GM12878 (cell line): ENCODE results near the gene HACE1.

Source experiments
- CEBPB ChIP-seq, 2 experiments: fragments of 150-350 bp in 1 of 2; IDR thresholded peaks; 2 replicates each; pipeline ENCODE4 v1.6.1; 2012 to 2014; ENCODE audit warnings: low read depth in 2 of 2, low read length in 2 of 2, borderline replicate concordance in 1 of 2, inconsistent platforms in 1 of 2
- CREM ChIP-seq: IDR thresholded peaks from 2 replicates; pipeline ENCODE4 v1.6.1; 2014; ENCODE audit warnings: antibody characterized with exemption, low read depth
- EZH2 ChIP-seq: IDR thresholded peaks from 2 replicates; pipeline ENCODE4 v1.6.1; 2012; ENCODE audit warnings: low read depth, mild to moderate bottlenecking, control low read depth, inconsistent platforms, low read length, borderline replicate concordance; ENCODE audit not compliant: control insufficient read depth
- GABPA ChIP-seq: IDR thresholded peaks from 2 replicates; pipeline ENCODE4 v1.6.1; 2014; ENCODE audit warnings: antibody characterized with exemption, low read depth, mild to moderate bottlenecking, inconsistent platforms

GRCh38 chr6:104705095-104705707 is 154.5 kb downstream of the HACE1 start:
- TF ChIP-seq GABPA (no peak), CREM (no peak), EZH2 (no peak), CEBPB (IDR thresholded peaks at IDR 0.05; ENCODE audit: borderline replicate concordance in 1 of 2, low read depth in 2 of 2, low read length in 2 of 2) (no peak)
